ENCODE data around the gene ANKS3. TPM values are rescaled to one million over a fixed set of nuclear protein-coding genes. Genes with fewer than 3 reads are reported as not detected.

ANKS3 gene
- total RNA-seq, 2 donors from 2014 or later: 6.7 to 13.5 TPM

GRCh38 chr16:4663465-4663776, 70.7 kb downstream of the ANKS3 start:
- no peak for DNase-seq (ENCODE audit: low spot score)
- no peak for TF ChIP-seq CTCF (IDR thresholded peaks at IDR 0.05)
- H3K4me1 ChIP-seq: peaks cover 0 to 28% of the 10 kb centered on the region in 2 donors
- no peak overlapping the region for H3K4me3 ChIP-seq
- H3K36me3 ChIP-seq: peaks cover 46% of the 10 kb centered on the region
- H3K9me3 ChIP-seq: no peaks in the 10 kb centered on the region
- no peak overlapping the region for H3K27ac ChIP-seq
- no peaks in the 10 kb centered on the region for H3K27me3 ChIP-seq

- Histone ChIP-seq H3K9me3 (no peaks in the 10 kb centered on the region), H3K4me3 (no peak overlapping the region), H3K36me3 (peaks cover 46% of the 10 kb centered on the region), H3K4me1 (peaks cover 0 to 28% of the 10 kb centered on the region in 2 donors), H3K27ac (no peak overlapping the region), H3K27me3 (no peaks in the 10 kb centered on the region)
- no peak for DNase-seq (ENCODE audit: low spot score)
- no peak for TF ChIP-seq CTCF (IDR thresholded peaks at IDR 0.05)
Measured at GRCh38 chr16:4661661-4662060, 72.4 kb downstream of the ANKS3 start.

- peak overlapping the region in 1 of 2 donors; percentile 7 for H3K27ac ChIP-seq
- no peak for TF ChIP-seq CTCF (IDR thresholded peaks at IDR 0.05)
- H3K9me3 ChIP-seq: no peaks in the 10 kb centered on the region
- peak; percentile 64 for DNase-seq (ENCODE audit: low spot score)
- H3K27me3 ChIP-seq: no peaks in the 10 kb centered on the region
- peaks cover 0 to 28% of the 10 kb centered on the region in 2 donors for H3K4me1 ChIP-seq
- no peak overlapping the region for H3K4me3 ChIP-seq
- peaks cover 48% of the 10 kb centered on the region for H3K36me3 ChIP-seq
Measured at GRCh38 chr16:4660454-4661007, 73.5 kb downstream of the ANKS3 start.

- Histone ChIP-seq H3K9me3 (no peaks in the 10 kb centered on the region), H3K27ac (peak overlapping the region in 1 of 2 donors; percentile 7), H3K36me3 (peaks cover 53% of the 10 kb centered on the region), H3K27me3 (no peaks in the 10 kb centered on the region), H3K4me1 (peaks cover 0 to 28% of the 10 kb centered on the region in 2 donors), H3K4me3 (no peak overlapping the region)
- DNase-seq (ENCODE audit: low spot score): no peak
- no peak for TF ChIP-seq CTCF (IDR thresholded peaks at IDR 0.05)
Measured at GRCh38 chr16:4659363-4660353, 74.4 kb downstream of the ANKS3 start.

- no peaks in the 10 kb centered on the region for H3K9me3 ChIP-seq
- peaks cover 76% of the 10 kb centered on the region for H3K36me3 ChIP-seq
- no peak overlapping the region for H3K27ac ChIP-seq
- H3K4me1 ChIP-seq: peaks cover 0 to 16% of the 10 kb centered on the region in 2 donors
- no peaks in the 10 kb centered on the region for H3K27me3 ChIP-seq
- H3K4me3 ChIP-seq: no peak overlapping the region
- DNase-seq (ENCODE audit: low spot score): no peak
- no peak for TF ChIP-seq CTCF (IDR thresholded peaks at IDR 0.05)
Measured at GRCh38 chr16:4656695-4657686, 77.1 kb downstream of the ANKS3 start.
